Measurements from ENCODE around the gene KCNA2. TPM values are rescaled to one million over a fixed set of nuclear protein-coding genes. Genes with fewer than 3 reads are reported as not detected.

The KCNA2 gene
- polyA plus RNA-seq, 3 donors: not detected

- Mint-ChIP-seq H3K36me3 (peaks cover 4 to 5% of the 10 kb centered on the region in 2 donors), H3K4me1 (peaks cover 53% of the 10 kb centered on the region), H3K27me3 (ENCODE audit: low read depth in 3 of 3) (peaks cover 0 to 4% (median 0%) of the 10 kb centered on the region in 3 donors), H3K9me3 (peaks cover 0 to 11% (median 4%) of the 10 kb centered on the region in 7 donors), H3K4me3 (no peak overlapping the region), H3K27ac (no peak overlapping the region)
- no peak for TF ChIP-seq CTCF (IDR thresholded peaks at IDR 0.05)
- intact Hi-C loops (cut with micrococcal nuclease): loop anchor here (5.0 to 10.0 kb wide), 4 partner anchors 40 to 243 kb away; partner anchors contain the start of genes CD53 (in 1 of the 2) and KCNA3 (in 1 of the 2)
- no peaks in the 10 kb centered on the region for H3K36me3 ChIP-seq (replicated peaks in 1 of 2; ENCODE audit: control insufficient read depth in 1 of 2, insufficient read depth in 2 of 2, low read length in 2 of 2)
- no peaks in the 10 kb centered on the region for H3K79me2 ChIP-seq (ENCODE audit: insufficient read depth, low read length)
- peaks cover 56 to 59% of the 10 kb centered on the region in 2 donors for H3K4me1 ChIP-seq (ENCODE audit: control insufficient read depth in 1 of 2, insufficient read depth in 2 of 2, low read length in 2 of 2)
- WGBS (ENCODE audit: insufficient coverage): 90% methylated on average over 6 of the region's 6 CpGs
- no peak overlapping the region for H3K4me2 ChIP-seq (replicated peaks; ENCODE audit: extremely low read depth, low read length, poor library complexity, severe bottlenecking)
- H3K9ac ChIP-seq (ENCODE audit: insufficient read depth, low read length, poor library complexity, severe bottlenecking): no peak overlapping the region
- no peak overlapping the region for H2AFZ ChIP-seq (ENCODE audit: insufficient read depth, low read depth, low read length, poor library complexity, severe bottlenecking)
- no peak overlapping the region for H3K4me3 ChIP-seq (replicated peaks in 1 of 3; ENCODE audit: low read depth in 2 of 3, low read length in 3 of 3)
- DNase-seq: no peak
- H3K27ac ChIP-seq (ENCODE audit: low read depth in 1 of 2, low read length in 2 of 2): no peak overlapping the region
- H3K27me3 ChIP-seq (ENCODE audit: control insufficient read depth in 2 of 2, insufficient read depth in 2 of 2, low read length in 2 of 2): no peaks in the 10 kb centered on the region
- no peaks in the 10 kb centered on the region for H4K20me1 ChIP-seq (ENCODE audit: insufficient read depth, low read length)
- H3K9me3 ChIP-seq (replicated peaks in 1 of 2; ENCODE audit: control insufficient read depth in 1 of 2, insufficient read depth in 1 of 2, low read length in 2 of 2): no peaks in the 10 kb centered on the region
These were observed 25.9 kb upstream of the KCNA2 start for GRCh38 chr1:110631836-110632620.

- WGBS (ENCODE audit: insufficient coverage): 26% methylated on average over 9 of the region's 13 CpGs
- Histone ChIP-seq H3K27me3 (ENCODE audit: control insufficient read depth in 2 of 2, insufficient read depth in 2 of 2, low read length in 2 of 2) (no peaks in the 10 kb centered on the region), H3K27ac (ENCODE audit: low read depth in 1 of 2, low read length in 2 of 2) (no peak overlapping the region), H3K4me2 (replicated peaks; ENCODE audit: extremely low read depth, low read length, poor library complexity, severe bottlenecking) (peak overlapping the region; percentile 12), H4K20me1 (ENCODE audit: insufficient read depth, low read length) (no peaks in the 10 kb centered on the region), H3K9ac (ENCODE audit: insufficient read depth, low read length, poor library complexity, severe bottlenecking) (no peak overlapping the region), H3K4me3 (replicated peaks in 1 of 3; ENCODE audit: low read depth in 2 of 3, low read length in 3 of 3) (no peak overlapping the region), H3K36me3 (replicated peaks in 1 of 2; ENCODE audit: control insufficient read depth in 1 of 2, insufficient read depth in 2 of 2, low read length in 2 of 2) (no peaks in the 10 kb centered on the region), H3K4me1 (ENCODE audit: control insufficient read depth in 1 of 2, insufficient read depth in 2 of 2, low read length in 2 of 2) (peaks cover 62 to 65% of the 10 kb centered on the region in 2 donors), H3K79me2 (ENCODE audit: insufficient read depth, low read length) (no peaks in the 10 kb centered on the region), H2AFZ (ENCODE audit: insufficient read depth, low read depth, low read length, poor library complexity, severe bottlenecking) (no peak overlapping the region), H3K9me3 (replicated peaks in 1 of 2; ENCODE audit: control insufficient read depth in 1 of 2, insufficient read depth in 1 of 2, low read length in 2 of 2) (no peaks in the 10 kb centered on the region)
- peak; percentile 70 to 85 (median 73) for DNase-seq
- no peak overlapping the region for H3K27ac Mint-ChIP-seq
- H3K27me3 Mint-ChIP-seq (ENCODE audit: low read depth in 3 of 3): peaks cover 0 to 4% (median 0%) of the 10 kb centered on the region in 3 donors
- intact Hi-C loops (cut with micrococcal nuclease): loop anchor here (5.0 to 10.0 kb wide), 4 partner anchors 41 to 244 kb away; partner anchors contain the start of genes CD53 (in 1 of the 2) and KCNA3 (in 1 of the 2)
- peaks cover 0 to 11% (median 4%) of the 10 kb centered on the region in 7 donors for H3K9me3 Mint-ChIP-seq
- H3K4me1 Mint-ChIP-seq: peaks cover 58% of the 10 kb centered on the region
- peak; percentile 83 for TF ChIP-seq CTCF (IDR thresholded peaks at IDR 0.05)
- H3K36me3 Mint-ChIP-seq: peaks cover 4 to 5% of the 10 kb centered on the region in 2 donors
- no peak overlapping the region for H3K4me3 Mint-ChIP-seq
These were observed 24.9 kb upstream of the KCNA2 start for GRCh38 chr1:110630839-110631663.

All from CD14-positive monocyte (primary cell).